Measurements from ENCODE around the gene PLA2G2A.

PLA2G2A gene, protein sequence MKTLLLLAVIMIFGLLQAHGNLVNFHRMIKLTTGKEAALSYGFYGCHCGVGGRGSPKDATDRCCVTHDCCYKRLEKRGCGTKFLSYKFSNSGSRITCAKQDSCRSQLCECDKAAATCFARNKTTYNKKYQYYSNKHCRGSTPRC

DNA sequence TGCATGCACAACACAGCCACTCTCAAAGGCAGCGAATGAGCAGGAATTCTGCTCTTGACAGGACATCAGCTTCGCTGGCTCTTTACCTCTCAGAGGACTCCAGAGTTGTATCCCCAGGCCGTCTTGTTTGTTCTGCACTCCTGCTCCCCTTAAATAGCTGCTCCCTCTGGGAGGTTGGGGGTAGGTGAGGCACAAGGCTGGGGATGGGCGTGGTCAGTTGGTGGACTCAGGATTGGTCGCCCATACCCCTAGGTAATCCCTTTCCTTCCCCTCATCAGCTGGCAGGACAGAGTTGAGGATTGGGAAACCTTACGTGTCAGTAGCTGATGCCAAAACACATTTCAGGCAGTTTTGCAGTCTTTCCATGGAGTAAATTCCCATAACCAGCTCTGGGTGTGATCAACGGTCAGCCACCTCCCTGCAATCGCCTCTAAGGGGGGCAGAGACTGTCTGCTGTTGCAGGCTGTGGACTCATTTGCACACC is at the start of gene PLA2G2A:
Gene PLA2G2A (minus strand): TSS at position 125 of the 484 bp plus-strand sequence. CDS start 845 bp downstream, outside the sequence.
- TF ChIP-seq, protein P1, sequence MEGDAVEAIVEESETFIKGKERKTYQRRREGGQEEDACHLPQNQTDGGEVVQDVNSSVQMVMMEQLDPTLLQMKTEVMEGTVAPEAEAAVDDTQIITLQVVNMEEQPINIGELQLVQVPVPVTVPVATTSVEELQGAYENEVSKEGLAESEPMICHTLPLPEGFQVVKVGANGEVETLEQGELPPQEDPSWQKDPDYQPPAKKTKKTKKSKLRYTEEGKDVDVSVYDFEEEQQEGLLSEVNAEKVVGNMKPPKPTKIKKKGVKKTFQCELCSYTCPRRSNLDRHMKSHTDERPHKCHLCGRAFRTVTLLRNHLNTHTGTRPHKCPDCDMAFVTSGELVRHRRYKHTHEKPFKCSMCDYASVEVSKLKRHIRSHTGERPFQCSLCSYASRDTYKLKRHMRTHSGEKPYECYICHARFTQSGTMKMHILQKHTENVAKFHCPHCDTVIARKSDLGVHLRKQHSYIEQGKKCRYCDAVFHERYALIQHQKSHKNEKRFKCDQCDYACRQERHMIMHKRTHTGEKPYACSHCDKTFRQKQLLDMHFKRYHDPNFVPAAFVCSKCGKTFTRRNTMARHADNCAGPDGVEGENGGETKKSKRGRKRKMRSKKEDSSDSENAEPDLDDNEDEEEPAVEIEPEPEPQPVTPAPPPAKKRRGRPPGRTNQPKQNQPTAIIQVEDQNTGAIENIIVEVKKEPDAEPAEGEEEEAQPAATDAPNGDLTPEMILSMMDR (IDR thresholded peaks at IDR 0.05; ENCODE audit: low read depth, low read length), result no peak
- DNase-seq (ENCODE audit: extremely low read depth, low read depth), result no peak

DNA sequence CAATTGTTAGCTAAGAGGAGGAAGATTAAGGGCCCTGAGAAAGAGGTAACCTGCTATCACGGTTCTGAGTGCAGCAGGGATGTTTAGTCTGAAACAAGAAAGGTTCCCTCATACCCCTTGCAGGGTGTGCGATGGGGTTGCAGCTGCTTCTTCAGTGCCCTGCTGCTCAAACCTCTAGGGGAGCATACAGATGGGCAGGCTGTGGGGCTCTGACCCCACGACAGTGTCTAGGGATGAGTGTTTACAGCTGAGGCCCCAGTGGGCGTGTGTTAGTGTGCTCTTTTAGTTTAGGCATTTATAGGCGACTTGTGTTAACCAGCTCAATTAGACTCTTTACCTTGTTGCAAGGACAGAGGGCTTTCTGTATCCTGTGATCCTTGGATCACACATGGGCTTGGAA is 49.3 kb upstream of the PLA2G2A start:
- DNase-seq (ENCODE audit: extremely low read depth, low read depth), result no peak
- TF ChIP-seq, protein P1 (IDR thresholded peaks at IDR 0.05; ENCODE audit: low read depth, low read length), result no peak

DNA sequence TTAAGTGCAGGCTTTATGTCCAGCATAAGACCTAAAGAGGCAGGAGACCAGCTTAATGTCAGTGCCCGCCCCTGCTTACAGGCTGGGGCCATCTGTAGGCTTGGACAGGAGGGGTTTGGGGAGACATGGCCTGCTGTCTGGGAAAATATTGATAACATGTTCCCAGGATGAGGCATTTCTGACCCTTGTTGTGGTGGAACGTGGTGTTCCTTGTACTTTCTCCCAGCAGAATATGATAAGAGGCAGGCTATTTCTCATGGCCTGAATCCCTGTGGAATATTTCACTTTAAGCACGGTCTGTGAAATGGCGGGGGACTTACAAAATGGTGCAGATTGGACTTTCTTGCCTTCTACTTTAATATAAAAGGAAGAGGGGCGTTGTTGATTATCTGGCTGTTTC is 48.7 kb upstream of the PLA2G2A start:
- TF ChIP-seq, protein P1 (IDR thresholded peaks at IDR 0.05; ENCODE audit: low read depth, low read length), result no peak
- DNase-seq (ENCODE audit: extremely low read depth, low read depth), result no peak

DNA sequence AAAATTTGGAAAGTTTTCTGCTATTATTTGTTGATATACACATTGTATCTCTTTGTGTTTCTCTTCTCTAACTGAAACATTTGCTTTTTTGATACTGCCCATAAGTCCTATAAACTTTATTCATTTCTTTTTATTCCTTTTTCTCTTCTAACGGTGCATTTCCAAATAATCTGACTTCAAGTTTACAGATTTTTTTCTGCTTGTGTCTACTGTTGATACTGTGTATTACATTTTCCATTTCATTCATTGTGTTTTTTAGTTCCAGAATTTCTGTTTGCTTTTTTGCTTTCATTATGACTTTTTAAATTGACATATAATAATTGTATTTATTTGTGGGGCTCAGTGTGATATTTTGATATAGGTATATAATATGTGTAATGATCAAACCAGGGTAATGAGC is 38.3 kb upstream of the PLA2G2A start:
- TF ChIP-seq, protein P1 (IDR thresholded peaks at IDR 0.05; ENCODE audit: low read depth, low read length), result no peak

DNA sequence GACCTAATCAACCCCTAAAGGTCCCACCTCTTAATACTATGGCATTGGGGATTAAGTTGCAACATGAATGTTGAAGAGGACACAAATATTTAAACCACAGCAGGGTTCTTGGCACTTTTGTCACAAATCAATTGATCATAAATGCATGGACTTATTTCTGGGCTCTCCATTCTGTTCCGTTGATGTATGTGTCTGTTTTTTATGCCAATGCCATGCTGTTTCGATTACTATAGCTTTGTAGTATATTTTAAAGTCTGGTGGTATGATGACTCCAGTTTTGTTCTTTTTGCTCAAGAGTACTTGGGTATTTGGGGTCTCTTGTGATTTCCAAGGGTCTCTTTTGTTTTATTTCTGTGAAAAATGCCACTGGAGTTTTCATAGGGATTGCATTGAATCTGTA is 34.7 kb upstream of the PLA2G2A start:
- no peak for DNase-seq (ENCODE audit: extremely low read depth, low read depth)
- TF ChIP-seq, protein P1 (IDR thresholded peaks at IDR 0.05; ENCODE audit: low read depth, low read length), result no peak

More for the DNA sequence above, 38.3 kb upstream of the PLA2G2A start:
- DNase-seq (ENCODE audit: extremely low read depth, low read depth), result no peak

DNA sequence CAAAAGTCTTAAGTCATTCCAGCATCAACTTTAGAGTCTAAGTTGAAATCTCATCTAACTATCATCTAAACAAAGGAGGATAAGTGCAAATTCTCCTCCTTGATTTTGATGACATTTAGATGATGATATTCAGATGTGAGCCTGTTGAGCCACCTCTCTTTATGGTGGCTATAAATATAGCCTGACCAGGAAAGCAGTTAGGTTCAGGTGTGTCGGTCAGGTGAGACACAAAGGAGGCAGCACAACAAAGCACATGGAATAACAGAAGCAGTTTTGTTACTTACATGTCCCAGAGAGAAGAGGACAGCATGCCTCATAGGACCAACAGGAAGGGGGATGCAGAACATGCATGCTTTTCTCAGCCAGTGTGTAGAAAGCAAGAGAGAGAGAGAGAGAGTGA is 30.6 kb upstream of the PLA2G2A start:
- TF ChIP-seq, protein P1 (IDR thresholded peaks at IDR 0.05; ENCODE audit: low read depth, low read length), result no peak
- DNase-seq (ENCODE audit: extremely low read depth, low read depth), result no peak

DNA sequence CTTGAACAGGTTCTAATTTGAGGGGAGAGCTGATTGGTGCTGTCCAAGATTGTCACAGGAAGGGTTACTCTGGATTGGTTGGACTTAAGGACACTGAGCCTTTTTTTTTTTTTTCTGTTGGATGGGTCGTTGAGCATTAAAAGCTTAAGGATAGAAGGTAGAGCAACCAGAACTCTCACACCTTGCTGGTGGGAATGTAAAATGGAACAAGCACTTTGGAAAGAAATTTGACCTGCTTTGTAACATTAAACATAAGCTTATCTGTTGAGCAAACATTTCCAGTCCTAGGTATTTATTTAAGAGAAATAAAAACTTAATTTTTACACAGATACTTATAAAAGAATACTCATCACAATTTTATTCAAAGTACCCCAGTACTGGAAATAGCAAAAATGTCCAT is 29.8 kb upstream of the PLA2G2A start:
- no peak for DNase-seq (ENCODE audit: extremely low read depth, low read depth)
- TF ChIP-seq, protein P1 (IDR thresholded peaks at IDR 0.05; ENCODE audit: low read depth, low read length), result no peak

Measured in AG09319 (cell line).